ENCODE data around the gene XPO6.

DNA sequence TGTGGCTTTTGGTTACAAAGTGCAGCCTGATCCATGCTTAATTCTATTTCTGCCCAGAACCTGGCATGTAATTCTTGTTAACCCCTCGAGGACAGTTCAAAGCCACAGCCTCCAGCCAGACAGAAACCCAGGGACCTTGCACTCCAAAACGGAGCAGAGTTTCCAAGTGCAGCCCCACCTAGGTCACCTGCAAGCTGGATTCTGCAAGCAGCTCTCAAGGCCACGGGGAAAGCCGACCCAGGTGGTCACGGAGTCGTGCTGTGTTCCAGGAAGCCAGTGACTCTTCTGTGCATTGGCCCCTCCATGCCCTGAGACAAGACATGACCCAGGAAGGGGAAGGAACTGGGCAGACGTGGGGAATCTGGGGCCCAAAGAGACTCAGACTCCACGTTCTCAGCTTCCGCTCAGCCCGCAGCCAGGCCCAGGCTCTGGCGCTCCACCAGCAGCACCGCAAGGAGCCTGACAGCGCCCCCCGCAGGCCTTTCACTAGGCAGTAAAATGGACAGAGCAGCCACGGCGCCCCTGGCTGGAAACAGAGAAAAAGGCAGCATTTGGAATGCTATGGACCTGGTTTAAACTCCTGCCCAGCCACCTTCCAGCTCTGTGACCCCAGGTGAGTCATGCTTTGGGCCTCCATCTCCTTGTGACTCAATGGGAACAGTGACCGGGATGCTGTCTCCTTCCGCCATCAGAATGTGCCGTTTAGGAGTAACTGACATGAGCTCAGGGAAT is 121.0 kb downstream of the XPO6 start:
- TF ChIP-seq, protein P1, sequence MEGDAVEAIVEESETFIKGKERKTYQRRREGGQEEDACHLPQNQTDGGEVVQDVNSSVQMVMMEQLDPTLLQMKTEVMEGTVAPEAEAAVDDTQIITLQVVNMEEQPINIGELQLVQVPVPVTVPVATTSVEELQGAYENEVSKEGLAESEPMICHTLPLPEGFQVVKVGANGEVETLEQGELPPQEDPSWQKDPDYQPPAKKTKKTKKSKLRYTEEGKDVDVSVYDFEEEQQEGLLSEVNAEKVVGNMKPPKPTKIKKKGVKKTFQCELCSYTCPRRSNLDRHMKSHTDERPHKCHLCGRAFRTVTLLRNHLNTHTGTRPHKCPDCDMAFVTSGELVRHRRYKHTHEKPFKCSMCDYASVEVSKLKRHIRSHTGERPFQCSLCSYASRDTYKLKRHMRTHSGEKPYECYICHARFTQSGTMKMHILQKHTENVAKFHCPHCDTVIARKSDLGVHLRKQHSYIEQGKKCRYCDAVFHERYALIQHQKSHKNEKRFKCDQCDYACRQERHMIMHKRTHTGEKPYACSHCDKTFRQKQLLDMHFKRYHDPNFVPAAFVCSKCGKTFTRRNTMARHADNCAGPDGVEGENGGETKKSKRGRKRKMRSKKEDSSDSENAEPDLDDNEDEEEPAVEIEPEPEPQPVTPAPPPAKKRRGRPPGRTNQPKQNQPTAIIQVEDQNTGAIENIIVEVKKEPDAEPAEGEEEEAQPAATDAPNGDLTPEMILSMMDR (IDR thresholded peaks at IDR 0.05), result no peak
- TF ChIP-seq, protein P2, sequence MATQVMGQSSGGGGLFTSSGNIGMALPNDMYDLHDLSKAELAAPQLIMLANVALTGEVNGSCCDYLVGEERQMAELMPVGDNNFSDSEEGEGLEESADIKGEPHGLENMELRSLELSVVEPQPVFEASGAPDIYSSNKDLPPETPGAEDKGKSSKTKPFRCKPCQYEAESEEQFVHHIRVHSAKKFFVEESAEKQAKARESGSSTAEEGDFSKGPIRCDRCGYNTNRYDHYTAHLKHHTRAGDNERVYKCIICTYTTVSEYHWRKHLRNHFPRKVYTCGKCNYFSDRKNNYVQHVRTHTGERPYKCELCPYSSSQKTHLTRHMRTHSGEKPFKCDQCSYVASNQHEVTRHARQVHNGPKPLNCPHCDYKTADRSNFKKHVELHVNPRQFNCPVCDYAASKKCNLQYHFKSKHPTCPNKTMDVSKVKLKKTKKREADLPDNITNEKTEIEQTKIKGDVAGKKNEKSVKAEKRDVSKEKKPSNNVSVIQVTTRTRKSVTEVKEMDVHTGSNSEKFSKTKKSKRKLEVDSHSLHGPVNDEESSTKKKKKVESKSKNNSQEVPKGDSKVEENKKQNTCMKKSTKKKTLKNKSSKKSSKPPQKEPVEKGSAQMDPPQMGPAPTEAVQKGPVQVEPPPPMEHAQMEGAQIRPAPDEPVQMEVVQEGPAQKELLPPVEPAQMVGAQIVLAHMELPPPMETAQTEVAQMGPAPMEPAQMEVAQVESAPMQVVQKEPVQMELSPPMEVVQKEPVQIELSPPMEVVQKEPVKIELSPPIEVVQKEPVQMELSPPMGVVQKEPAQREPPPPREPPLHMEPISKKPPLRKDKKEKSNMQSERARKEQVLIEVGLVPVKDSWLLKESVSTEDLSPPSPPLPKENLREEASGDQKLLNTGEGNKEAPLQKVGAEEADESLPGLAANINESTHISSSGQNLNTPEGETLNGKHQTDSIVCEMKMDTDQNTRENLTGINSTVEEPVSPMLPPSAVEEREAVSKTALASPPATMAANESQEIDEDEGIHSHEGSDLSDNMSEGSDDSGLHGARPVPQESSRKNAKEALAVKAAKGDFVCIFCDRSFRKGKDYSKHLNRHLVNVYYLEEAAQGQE (IDR thresholded peaks at IDR 0.05; ENCODE audit: insufficient read depth in 1 of 2, low read depth in 2 of 2, low read length in 1 of 2), result no peak
- TF ChIP-seq POLR2AphosphoS5 (IDR thresholded peaks at IDR 0.05; ENCODE audit: low read depth, low read length) (no peak), SIN3A (IDR thresholded peaks at IDR 0.05; ENCODE audit: borderline replicate concordance, insufficient read depth, low read depth, low read length) (no peak)

Data from Panc1 (cell line).